Hepatocyte (in vitro differentiated cells): ENCODE data around the gene CTBP2.

Experiments
- CTCF ChIP-seq: fragments of 200-600 bp; sonication (generic); IDR thresholded peaks from 2 replicates; pipeline ENCODE4 v1.5.1; 2016; ENCODE audit warnings: antibody characterized with exemption, mild to moderate bottlenecking; ENCODE audit not compliant: poor library complexity
- EZH2 ChIP-seq: fragments of 200-600 bp; sonication (generic); IDR thresholded peaks from 2 replicates; pipeline ENCODE4 v1.6.1; 2016; ENCODE audit warnings: antibody characterized with exemption, mild to moderate bottlenecking, borderline replicate concordance
- EZH2phosphoT487 ChIP-seq: fragments of 200-600 bp; sonication (generic); IDR thresholded peaks from one replicate; pipeline ENCODE4 v1.6.1; 2018; ENCODE audit warnings: antibody characterized with exemption, mild to moderate bottlenecking, low read depth, moderate library complexity; ENCODE audit not compliant: unreplicated experiment, severe bottlenecking

- TF ChIP-seq CTCF (no peak), EZH2 (no peak), EZH2phosphoT487 (no peak)
These were observed 163.5 kb downstream of the CTBP2 start for GRCh38 chr10:124996854-124997215.
